Left lung (tissue), 10 donors: Measurements from ENCODE around the gene CILP2. TPM values are rescaled to one million over a fixed set of nuclear protein-coding genes. Genes with fewer than 3 reads are reported as not detected.

Source experiments
- ATAC-seq: fragments of 200-7000 bp; cut with Tn5 transposase; one replicate; pipeline ENCODE4 v1.9.1; 2020; ENCODE audit warnings: moderate library complexity
- DNase-seq, 4 donors: peaks; one replicate each; pipeline ENCODE4 v3.0.0-alpha.2; 2013 to 2020
- H3K27ac ChIP-seq, 2 donors: fragments of 200-600 bp; sonication (generic) in 1 of 2; one replicate each; pipeline versions ENCODE4 v1.5.0 to v1.8.0; 2020 to 2021
- H3K27me3 ChIP-seq, 2 donors: fragments of 200-600 bp; sonication (generic) in 1 of 2; one replicate each; pipeline versions ENCODE4 v1.5.0 to v1.8.0; 2020 to 2021
- H3K36me3 ChIP-seq, 2 donors: fragments of 200-600 bp; sonication (generic) in 1 of 2; one replicate each; pipeline versions ENCODE4 v1.5.0 to v1.8.0; 2020 to 2021
- H3K4me1 ChIP-seq, 2 donors: fragments of 200-600 bp; one replicate each; pipeline ENCODE4 v1.8.0; 2021
- H3K4me3 ChIP-seq, 2 donors: fragments of 200-600 bp; sonication (generic) in 1 of 2; one replicate each; pipeline versions ENCODE4 v1.5.0 to v1.8.0; 2020 to 2021; ENCODE audit warnings: mild to moderate bottlenecking in 1 of 2
- H3K9me3 ChIP-seq, 2 donors: fragments of 200-600 bp; sonication (generic) in 1 of 2; one replicate each; pipeline versions ENCODE4 v1.5.0 to v1.8.0; 2020 to 2021
- intact Hi-C, 2 donors: fragments of 100-400 bp; cut with DNase I; formaldehyde crosslinking; loops; one replicate each; pipeline versions ENCODE4 v1.11.2 to v1.14.2; 2022
- polyA plus RNA-seq, 6 donors: library from polyadenylated mRNA; unstranded; fragments of 120-200 nt; gene quantifications; one replicate each; pipeline ENCODE4 v1.2.1, GENCODE V29; 2013; ENCODE audit not compliant: insufficient read length in 6 of 6
- total RNA-seq, 2 donors: library from RNA; stranded (reverse); fragmentation: NEBNext Ultra II Directional; extraction: Animal tissue kit (Norgen Biotek cat#: 25700); gene quantifications; one replicate each; pipeline ENCODE4 v1.2.1, GENCODE V29; 2021
- TF ChIP-seq, protein P1 (sequence below), 2 donors: fragments of 200-600 bp; sonication (generic) in 1 of 2; IDR thresholded peaks; one replicate each; pipeline versions ENCODE4 v1.5.0 to v1.8.0; 2021; ENCODE audit warnings: antibody characterized with exemption in 2 of 2
- donor health status: DM: no; HTN: yes; CAD: no.
- donor health status: DM: no; HTN: no; CAD: no.

Gene CILP2
- total and polyA plus RNA-seq, 8 donors: 0.14 to 17.8 (median 0.25) TPM

GRCh38 chr19:19495614-19496603 lies 42.2 kb upstream of the CILP2 start:
- peaks cover 0 to 98% of the 10 kb centered on the region in 2 donors for H3K36me3 ChIP-seq
- no peaks in the 10 kb centered on the region for H3K9me3 ChIP-seq
- peaks cover 0 to 2% of the 10 kb centered on the region in 2 donors for H3K4me1 ChIP-seq
- intact Hi-C loops: no loop called here
- no peak overlapping the region for H3K4me3 ChIP-seq
- DNase-seq (no peak), ATAC-seq (no peak)
- TF ChIP-seq, protein P1, sequence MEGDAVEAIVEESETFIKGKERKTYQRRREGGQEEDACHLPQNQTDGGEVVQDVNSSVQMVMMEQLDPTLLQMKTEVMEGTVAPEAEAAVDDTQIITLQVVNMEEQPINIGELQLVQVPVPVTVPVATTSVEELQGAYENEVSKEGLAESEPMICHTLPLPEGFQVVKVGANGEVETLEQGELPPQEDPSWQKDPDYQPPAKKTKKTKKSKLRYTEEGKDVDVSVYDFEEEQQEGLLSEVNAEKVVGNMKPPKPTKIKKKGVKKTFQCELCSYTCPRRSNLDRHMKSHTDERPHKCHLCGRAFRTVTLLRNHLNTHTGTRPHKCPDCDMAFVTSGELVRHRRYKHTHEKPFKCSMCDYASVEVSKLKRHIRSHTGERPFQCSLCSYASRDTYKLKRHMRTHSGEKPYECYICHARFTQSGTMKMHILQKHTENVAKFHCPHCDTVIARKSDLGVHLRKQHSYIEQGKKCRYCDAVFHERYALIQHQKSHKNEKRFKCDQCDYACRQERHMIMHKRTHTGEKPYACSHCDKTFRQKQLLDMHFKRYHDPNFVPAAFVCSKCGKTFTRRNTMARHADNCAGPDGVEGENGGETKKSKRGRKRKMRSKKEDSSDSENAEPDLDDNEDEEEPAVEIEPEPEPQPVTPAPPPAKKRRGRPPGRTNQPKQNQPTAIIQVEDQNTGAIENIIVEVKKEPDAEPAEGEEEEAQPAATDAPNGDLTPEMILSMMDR (IDR thresholded peaks at IDR 0.05): no peak
- H3K27me3 ChIP-seq: no peaks in the 10 kb centered on the region
- no peak overlapping the region for H3K27ac ChIP-seq

DNA sequence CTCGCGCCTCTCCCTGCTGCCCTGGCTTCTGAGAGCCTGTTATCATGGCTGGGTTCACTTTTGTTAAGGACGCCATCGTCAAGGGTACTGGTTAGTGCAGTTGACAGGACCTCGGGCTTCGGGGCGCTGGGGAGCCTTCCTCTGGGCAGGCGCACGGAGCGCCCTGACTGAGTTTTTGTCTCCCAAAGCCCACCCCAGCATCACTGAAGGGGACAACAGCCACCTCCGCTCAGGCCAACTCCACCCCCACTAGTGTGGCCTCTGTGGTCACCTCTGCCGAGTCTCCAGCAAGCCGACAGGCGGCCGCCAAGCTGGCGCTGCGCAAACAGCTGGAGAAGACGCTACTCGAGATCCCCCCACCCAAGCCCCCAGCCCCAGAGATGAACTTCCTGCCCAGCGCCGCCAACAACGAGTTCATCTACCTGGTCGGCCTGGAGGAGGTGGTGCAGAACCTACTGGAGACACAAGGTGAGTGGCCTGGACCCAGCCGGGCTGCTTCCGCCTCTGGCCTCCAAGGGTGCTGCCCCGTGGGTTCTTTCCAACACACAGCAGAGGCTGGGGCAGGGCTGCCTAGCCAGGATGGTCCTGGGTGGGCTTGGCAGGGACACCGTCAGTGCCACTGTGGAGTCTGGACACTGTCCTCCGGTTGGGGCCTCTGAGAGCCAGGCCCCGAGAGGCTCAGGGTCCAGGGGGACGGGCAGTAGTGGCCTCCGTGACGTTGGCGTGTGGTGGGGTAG lies 39.6 kb upstream of the CILP2 start:
- Histone ChIP-seq H3K9me3 (no peaks in the 10 kb centered on the region), H3K27ac (no peak overlapping the region), H3K27me3 (no peaks in the 10 kb centered on the region), H3K4me3 (no peak overlapping the region), H3K4me1 (no peaks in the 10 kb centered on the region), H3K36me3 (peaks cover 0 to 100% of the 10 kb centered on the region in 2 donors)
- intact Hi-C loops: no loop called here
- DNase-seq (peak in 1 of 4 donors; percentile 73), ATAC-seq (no peak)
- TF ChIP-seq, protein P1 (IDR thresholded peaks at IDR 0.05): no peak

- H3K36me3 ChIP-seq: peaks cover 0 to 100% of the 10 kb centered on the region in 2 donors
- H3K4me3 ChIP-seq: no peak overlapping the region
- DNase-seq (no peak), ATAC-seq (no peak)
- no peak overlapping the region for H3K27ac ChIP-seq
- H3K9me3 ChIP-seq: no peaks in the 10 kb centered on the region
- no peaks in the 10 kb centered on the region for H3K4me1 ChIP-seq
- H3K27me3 ChIP-seq: no peaks in the 10 kb centered on the region
- TF ChIP-seq, protein P1 (IDR thresholded peaks at IDR 0.05): no peak
- intact Hi-C loops: no loop called here
Observed at GRCh38 chr19:19499272-19499995, 38.6 kb upstream of the CILP2 start.

DNA sequence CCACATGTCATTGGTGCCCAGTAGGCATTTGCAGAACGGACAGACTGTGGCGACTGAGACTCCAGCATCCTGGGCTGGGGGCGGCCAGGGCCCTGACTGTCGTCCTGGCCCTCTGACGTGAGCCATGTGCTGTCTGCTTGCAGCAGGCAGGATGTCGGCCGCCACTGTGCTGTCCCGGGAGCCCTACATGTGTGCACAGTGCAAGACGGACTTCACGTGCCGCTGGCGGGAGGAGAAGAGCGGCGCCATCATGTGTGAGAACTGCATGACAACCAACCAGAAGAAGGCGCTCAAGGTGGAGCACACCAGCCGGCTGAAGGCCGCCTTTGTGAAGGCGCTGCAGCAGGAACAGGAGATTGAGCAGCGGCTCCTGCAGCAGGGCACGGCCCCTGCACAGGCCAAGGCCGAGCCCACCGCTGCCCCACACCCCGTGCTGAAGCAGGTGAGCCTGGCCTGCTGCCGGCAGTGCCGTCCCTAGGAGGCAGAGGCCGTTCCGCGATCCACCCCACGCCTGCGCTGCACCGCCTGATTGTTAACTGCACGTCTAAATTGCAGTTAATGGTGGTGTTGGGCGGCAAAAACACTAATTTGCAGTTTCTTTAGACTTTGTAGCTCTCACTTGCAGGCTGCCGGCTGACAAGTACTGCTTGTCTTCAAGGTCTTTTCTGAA lies 37.0 kb upstream of the CILP2 start:
- H3K36me3 ChIP-seq: peaks cover 0 to 100% of the 10 kb centered on the region in 2 donors
- H3K9me3 ChIP-seq: no peaks in the 10 kb centered on the region
- ATAC-seq (no peak), DNase-seq (peak in 1 of 4 donors; percentile 67)
- intact Hi-C loops: no loop called here
- no peaks in the 10 kb centered on the region for H3K27me3 ChIP-seq
- H3K27ac ChIP-seq: no peak overlapping the region
- H3K4me3 ChIP-seq: no peak overlapping the region
- H3K4me1 ChIP-seq: no peaks in the 10 kb centered on the region
- TF ChIP-seq, protein P1 (IDR thresholded peaks at IDR 0.05): no peak
